Central memory CD8-positive, alpha-beta T cell (primary cell): ENCODE results near the gene FHAD1.

Experiments used
- ATAC-seq: fragments of 150-1000 bp; cut with Tn5 transposase; replicated peaks from 2 replicates; pipeline ENCODE4 v1.10.0; 2022; ENCODE audit warnings: mild to moderate bottlenecking, moderate FRiP score, moderate number of reproducible peaks; ENCODE audit not compliant: poor library complexity, severe bottlenecking; ENCODE audit errors: extremely low read depth
- DNase-seq, 2 donors: peaks; one replicate each; pipeline ENCODE4 v3.0.0; 2021; ENCODE audit warnings: low spot score in 2 of 2
- H3K27ac Mint-ChIP-seq: one replicate; pipeline ENCODE4 v1.8.0; 2022; ENCODE audit warnings: low read depth, mild to moderate bottlenecking, moderate library complexity, mixed read lengths
- H3K27me3 Mint-ChIP-seq: one replicate; pipeline ENCODE4 v1.8.0; 2022; ENCODE audit warnings: mixed read lengths
- H3K36me3 Mint-ChIP-seq: one replicate; pipeline ENCODE4 v1.8.0; 2022; ENCODE audit warnings: mild to moderate bottlenecking, moderate library complexity, mixed read lengths; ENCODE audit not compliant: insufficient read depth
- H3K4me1 Mint-ChIP-seq: one replicate; pipeline ENCODE4 v1.8.0; 2022; ENCODE audit warnings: mixed read lengths
- H3K4me3 Mint-ChIP-seq: one replicate; pipeline ENCODE4 v1.8.0; 2022; ENCODE audit warnings: mild to moderate bottlenecking, moderate library complexity, mixed read lengths
- H3K9me3 Mint-ChIP-seq: one replicate; pipeline ENCODE4 v1.8.0; 2022; ENCODE audit warnings: mixed read lengths

Gene FHAD1

GRCh38 chr1:15311122-15311822, 64.2 kb downstream of the FHAD1 start:
- DNase-seq (no peak), ATAC-seq (no peak)
- Mint-ChIP-seq H3K27me3 (peaks cover 18% of the 10 kb centered on the region), H3K9me3 (no peaks in the 10 kb centered on the region), H3K27ac (no peak overlapping the region), H3K4me3 (no peak overlapping the region), H3K4me1 (peaks cover 6% of the 10 kb centered on the region), H3K36me3 (no peaks in the 10 kb centered on the region)

- H3K9me3 Mint-ChIP-seq = no peaks in the 10 kb centered on the region
- H3K4me1 Mint-ChIP-seq = peaks cover 6% of the 10 kb centered on the region
- H3K4me3 Mint-ChIP-seq = no peak overlapping the region
- H3K27ac Mint-ChIP-seq = no peak overlapping the region
- DNase-seq (no peak), ATAC-seq (no peak)
- peaks cover 18% of the 10 kb centered on the region for H3K27me3 Mint-ChIP-seq
- H3K36me3 Mint-ChIP-seq = no peaks in the 10 kb centered on the region
These were observed 64.9 kb downstream of the FHAD1 start for GRCh38 chr1:15311880-15312279.

GRCh38 chr1:15312626-15313411, 65.8 kb downstream of the FHAD1 start:
- H3K27me3 Mint-ChIP-seq = peaks cover 18% of the 10 kb centered on the region

GRCh38 chr1:15314328-15315281, 67.6 kb downstream of the FHAD1 start:
- peak overlapping the region; percentile 70 for H3K27ac Mint-ChIP-seq
- DNase-seq = no peak
- no peak overlapping the region for H3K4me3 Mint-ChIP-seq
- H3K4me1 Mint-ChIP-seq = peaks cover 6% of the 10 kb centered on the region
- no peaks in the 10 kb centered on the region for H3K36me3 Mint-ChIP-seq
- no peaks in the 10 kb centered on the region for H3K9me3 Mint-ChIP-seq
- peaks cover 10% of the 10 kb centered on the region for H3K27me3 Mint-ChIP-seq
- ATAC-seq = no peak

More at GRCh38 chr1:15312626-15313411, 65.8 kb downstream of the FHAD1 start:
- Mint-ChIP-seq H3K36me3 (no peaks in the 10 kb centered on the region), H3K27ac (no peak overlapping the region), H3K4me3 (no peak overlapping the region), H3K9me3 (no peaks in the 10 kb centered on the region), H3K4me1 (peaks cover 6% of the 10 kb centered on the region)
- DNase-seq = no peak
- ATAC-seq = no peak

- Mint-ChIP-seq H3K9me3 (no peaks in the 10 kb centered on the region), H3K27me3 (peaks cover 3% of the 10 kb centered on the region), H3K4me1 (peaks cover 6% of the 10 kb centered on the region), H3K36me3 (no peaks in the 10 kb centered on the region), H3K27ac (no peak overlapping the region), H3K4me3 (no peak overlapping the region)
- ATAC-seq (no peak), DNase-seq (no peak)
These were observed 68.8 kb downstream of the FHAD1 start for GRCh38 chr1:15315815-15316214.

- no peaks in the 10 kb centered on the region for H3K36me3 Mint-ChIP-seq
- DNase-seq (no peak), ATAC-seq (no peak)
- no peak overlapping the region for H3K27ac Mint-ChIP-seq
- peaks cover 6% of the 10 kb centered on the region for H3K4me1 Mint-ChIP-seq
- H3K9me3 Mint-ChIP-seq = no peaks in the 10 kb centered on the region
- H3K4me3 Mint-ChIP-seq = no peak overlapping the region
- no peaks in the 10 kb centered on the region for H3K27me3 Mint-ChIP-seq
These were observed 69.5 kb downstream of the FHAD1 start for GRCh38 chr1:15316510-15316909.

- H3K4me3 Mint-ChIP-seq = no peak overlapping the region
- no peak overlapping the region for H3K27ac Mint-ChIP-seq
- H3K36me3 Mint-ChIP-seq = no peaks in the 10 kb centered on the region
- DNase-seq = no peak
- no peaks in the 10 kb centered on the region for H3K27me3 Mint-ChIP-seq
- peaks cover under 1% of the 10 kb centered on the region for H3K4me1 Mint-ChIP-seq
- H3K9me3 Mint-ChIP-seq = no peaks in the 10 kb centered on the region
- ATAC-seq = no peak
These were observed 73.2 kb downstream of the FHAD1 start for GRCh38 chr1:15320267-15320666.

GRCh38 chr1:15321601-15322000, 74.6 kb downstream of the FHAD1 start:
- no peaks in the 10 kb centered on the region for H3K36me3 Mint-ChIP-seq
- no peaks in the 10 kb centered on the region for H3K27me3 Mint-ChIP-seq
- DNase-seq (no peak), ATAC-seq (no peak)
- peaks cover 6% of the 10 kb centered on the region for H3K4me1 Mint-ChIP-seq
- no peak overlapping the region for H3K4me3 Mint-ChIP-seq
- H3K9me3 Mint-ChIP-seq = no peaks in the 10 kb centered on the region
- H3K27ac Mint-ChIP-seq = no peak overlapping the region

- DNase-seq (no peak), ATAC-seq (no peak)
- Mint-ChIP-seq H3K27ac (no peak overlapping the region), H3K4me1 (peaks cover 6% of the 10 kb centered on the region), H3K36me3 (no peaks in the 10 kb centered on the region), H3K27me3 (no peaks in the 10 kb centered on the region), H3K4me3 (no peak overlapping the region), H3K9me3 (no peaks in the 10 kb centered on the region)
These were observed 75.8 kb downstream of the FHAD1 start for GRCh38 chr1:15322648-15323350.

GRCh38 chr1:15323351-15323988, 76.4 kb downstream of the FHAD1 start:
- H3K27me3 Mint-ChIP-seq = no peaks in the 10 kb centered on the region
- H3K9me3 Mint-ChIP-seq = no peaks in the 10 kb centered on the region
- ATAC-seq (peak; percentile 75), DNase-seq (peak; percentile 64 to 68)
- peaks cover 6% of the 10 kb centered on the region for H3K4me1 Mint-ChIP-seq
- no peaks in the 10 kb centered on the region for H3K36me3 Mint-ChIP-seq
- H3K4me3 Mint-ChIP-seq = no peak overlapping the region
- H3K27ac Mint-ChIP-seq = no peak overlapping the region

- no peaks in the 10 kb centered on the region for H3K27me3 Mint-ChIP-seq
- H3K36me3 Mint-ChIP-seq = no peaks in the 10 kb centered on the region
- H3K9me3 Mint-ChIP-seq = no peaks in the 10 kb centered on the region
- peaks cover 6% of the 10 kb centered on the region for H3K4me1 Mint-ChIP-seq
- H3K27ac Mint-ChIP-seq = no peak overlapping the region
- ATAC-seq = no peak
- DNase-seq = no peak
- H3K4me3 Mint-ChIP-seq = no peak overlapping the region
These were observed 77.2 kb downstream of the FHAD1 start for GRCh38 chr1:15323989-15324868.
